VCaP (cell line): ENCODE results near the gene TIMM17B.

Source experiments
- H3K27ac ChIP-seq: fragments of 450-650 bp; 2 replicates; pipeline ENCODE4 v1.5.1; 2017
- CTCF ChIP-seq: fragments of 450-650 bp; conservative IDR thresholded peaks from 2 replicates; pipeline ENCODE4 v1.5.1; 2017; ENCODE audit warnings: mild to moderate bottlenecking, moderate library complexity

TIMM17B gene

DNA sequence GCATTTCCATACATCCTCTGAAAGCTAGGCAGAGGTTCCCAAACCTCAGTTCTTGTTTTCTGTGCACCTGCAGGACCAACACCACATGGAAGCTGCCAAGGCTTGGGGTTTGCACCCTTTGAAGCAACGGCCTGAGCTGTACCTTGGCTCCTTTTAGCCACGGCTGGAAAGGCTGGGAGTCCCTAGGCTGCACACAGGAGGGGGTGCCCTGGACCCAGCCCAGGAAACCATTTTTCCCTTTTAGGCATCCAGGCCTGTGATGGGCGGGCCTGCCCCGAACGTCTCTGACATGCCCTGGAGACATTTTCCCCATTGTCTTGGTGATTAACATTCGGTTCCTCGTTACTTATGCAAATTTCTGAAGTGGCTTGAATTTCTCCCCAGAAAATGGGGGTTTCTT is 44.7 kb downstream of the TIMM17B start:
- no peak overlapping the region for H3K27ac ChIP-seq
- no peak for TF ChIP-seq CTCF

DNA sequence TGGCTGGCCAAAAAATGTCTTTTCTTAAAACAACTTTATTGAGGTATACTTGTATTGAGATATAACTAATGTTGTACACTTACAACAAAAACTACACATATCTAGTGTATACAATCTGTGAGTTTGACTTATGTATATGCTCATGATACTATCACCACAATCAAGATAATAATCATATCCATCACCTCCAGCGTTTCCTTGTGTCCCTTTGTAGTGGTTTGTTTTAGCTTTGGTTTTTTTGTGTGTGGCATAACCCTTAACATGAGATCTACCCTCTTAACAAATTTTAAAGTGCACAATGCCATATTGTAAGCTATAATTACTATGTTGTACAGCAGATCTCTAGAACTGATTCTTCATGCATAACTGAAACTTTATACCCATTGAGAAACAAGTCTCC is 48.7 kb downstream of the TIMM17B start:
- no peak for TF ChIP-seq CTCF
- H3K27ac ChIP-seq = no peak overlapping the region
